H1 (cell line): Measurements from ENCODE around the gene MCAT. TPM values are rescaled to one million over a fixed set of nuclear protein-coding genes. Genes with fewer than 3 reads are reported as not detected.
"Not testable (repeated sequence)": the region's sequence is repeated elsewhere in the genome, so short reads cannot be mapped to it uniquely, and the experiment has no call there.

Source experiments
- CTCF ChIA-PET: fragments of 300-600 bp; sonication (Branson Sonifier 250); formaldehyde crosslinking; loops from one replicate; lab custom pipeline; 2021; ENCODE audit not compliant: partially characterized antibody; lab: Charles Lee
- POLR2A ChIA-PET: fragments of 300-600 bp; sonication (Branson Sonifier 250); formaldehyde crosslinking; loops from one replicate; lab custom pipeline; 2021; ENCODE audit warnings: inconsistent platforms; ENCODE audit not compliant: partially characterized antibody; lab: Charles Lee
- DNase-seq, 2 experiments: peaks; one replicate each; pipeline versions ENCODE4 v3.0.0 to v3.0.0-alpha.2; 2010 to 2022; ENCODE audit warnings: low spot score in 2 of 2, low read depth in 1 of 2, mixed read lengths in 1 of 2
- FAIRE-seq: peaks from 2 replicates; lab custom pipeline; 2011; peaks lifted over from hg19 to GRCh38; lab: Jason Lieb, UNC
- H2AFZ ChIP-seq: 2 replicates; pipeline ENCODE4 v1.8.1; 2012; ENCODE audit warnings: low read length, inconsistent platforms
- H2AK5ac ChIP-seq: 2 replicates; pipeline ENCODE4 v1.6.1; 2013; ENCODE audit warnings: low read depth, low read length
- H2BK120ac ChIP-seq: replicated peaks from 2 replicates; pipeline ENCODE3; 2013; ENCODE audit warnings: low read depth, low read length, inconsistent platforms
- H2BK12ac ChIP-seq: 2 replicates; pipeline ENCODE4 v1.6.1; 2013; ENCODE audit warnings: low read depth, low read length
- H2BK15ac ChIP-seq: 2 replicates; pipeline ENCODE4 v1.6.1; 2013; ENCODE audit warnings: low read length
- H2BK20ac ChIP-seq: 2 replicates; pipeline ENCODE4 v1.6.1; 2013; ENCODE audit warnings: low read length
- H2BK5ac ChIP-seq: 2 replicates; pipeline ENCODE4 v1.6.1; 2013; ENCODE audit warnings: low read depth, low read length
- H3K14ac ChIP-seq: 2 replicates; pipeline ENCODE4 v1.6.1; 2013; ENCODE audit warnings: inconsistent platforms; ENCODE audit not compliant: insufficient read length
- H3K18ac ChIP-seq: 2 replicates; pipeline ENCODE4 v1.6.1; 2013; ENCODE audit warnings: low read length; ENCODE audit errors: extremely low read depth
- H3K23ac ChIP-seq: 2 replicates; pipeline ENCODE4 v1.6.1; 2013; ENCODE audit warnings: inconsistent platforms; ENCODE audit not compliant: insufficient read length
- H3K23me2 ChIP-seq: 2 replicates; pipeline ENCODE4 v1.6.1; 2013; ENCODE audit warnings: low read depth, low read length
- H3K27ac ChIP-seq: 2 replicates; pipeline ENCODE4 v1.6.1; 2011; ENCODE audit warnings: low read depth, low read length, inconsistent platforms
- H3K27me3 ChIP-seq, 4 experiments: replicated peaks in 1 of 4; 1 replicate in 1 of 4; 2 replicates in 3 of 4; pipeline versions ENCODE4 v1.6.1 to v1.8.1; 2011 to 2013; ENCODE audit warnings: low read length in 3 of 4, mild to moderate bottlenecking in 3 of 4, inconsistent platforms in 2 of 4, mixed read lengths in 2 of 4, moderate library complexity in 1 of 4; ENCODE audit not compliant: control insufficient read depth in 3 of 4, insufficient read depth in 3 of 4; ENCODE audit errors: extremely low read depth in 1 of 4
- H3K36me3 ChIP-seq, 4 experiments: 2 replicates each; pipeline versions ENCODE4 v1.6.1 to v1.8.1; 2011 to 2013; ENCODE audit warnings: mild to moderate bottlenecking in 4 of 4, low read length in 3 of 4, moderate library complexity in 2 of 4, control low read depth in 1 of 4, inconsistent platforms in 1 of 4; ENCODE audit not compliant: insufficient read depth in 4 of 4, control insufficient read depth in 2 of 4
- H3K4ac ChIP-seq: replicated peaks from 2 replicates; pipeline ENCODE3; 2013; ENCODE audit warnings: low read length, low read depth, mixed read lengths, inconsistent platforms; ENCODE audit not compliant: insufficient read length
- H3K4me1 ChIP-seq, 4 experiments: replicated peaks in 1 of 4; 1 replicate in 1 of 4; 2 replicates in 3 of 4; pipeline versions ENCODE4 v1.6.1 to v1.8.1; 2011 to 2013; ENCODE audit warnings: low read length in 3 of 4, inconsistent platforms in 2 of 4, mixed read lengths in 1 of 4; ENCODE audit not compliant: insufficient read depth in 4 of 4, control insufficient read depth in 3 of 4
- H3K4me2 ChIP-seq, 2 experiments: 2 replicates each; pipeline versions ENCODE4 v1.6.1 to v1.8.1; 2011 to 2013; ENCODE audit warnings: low read depth in 2 of 2, low read length in 2 of 2, control low read depth in 1 of 2, inconsistent platforms in 1 of 2, mild to moderate bottlenecking in 1 of 2; ENCODE audit not compliant: insufficient read depth in 1 of 2
- H3K4me3 ChIP-seq, 4 experiments: fragments of 200-600, 300-600 bp in 1 of 4; sonication (generic), shearing (Covaris generic), sonication (Bioruptor Twin) in 1 of 4; 2 replicates each; pipeline versions ENCODE4 v1.5.1 to v1.8.1; 2011 to 2016; ENCODE audit warnings: low read length in 4 of 4, low read depth in 3 of 4, control low read depth in 2 of 4, inconsistent platforms in 2 of 4, mild to moderate bottlenecking in 2 of 4, mixed read lengths in 1 of 4, moderate library complexity in 1 of 4; ENCODE audit not compliant: insufficient read depth in 2 of 4; ENCODE audit errors: extremely low read depth in 1 of 4
- H3K56ac ChIP-seq: replicated peaks from 2 replicates; pipeline ENCODE3; 2013; ENCODE audit warnings: low read depth, mild to moderate bottlenecking, mixed read lengths, low read length, inconsistent platforms; ENCODE audit not compliant: insufficient read length
- H3K79me1 ChIP-seq: 2 replicates; pipeline ENCODE4 v1.6.1; 2013; ENCODE audit warnings: low read depth, low read length, control low read depth
- H3K79me2 ChIP-seq, 2 experiments: 2 replicates each; pipeline versions ENCODE4 v1.6.1 to v1.8.1; 2012 to 2013; ENCODE audit warnings: low read length in 2 of 2, mild to moderate bottlenecking in 2 of 2, inconsistent platforms in 1 of 2; ENCODE audit not compliant: insufficient read depth in 2 of 2, control insufficient read depth in 1 of 2
- H3K9ac ChIP-seq, 4 experiments: replicated peaks in 1 of 4; 1 replicate in 1 of 4; 2 replicates in 3 of 4; pipeline versions ENCODE4 v1.6.1 to v1.8.1; 2011 to 2013; ENCODE audit warnings: low read depth in 3 of 4, low read length in 3 of 4, control low read depth in 2 of 4, mild to moderate bottlenecking in 2 of 4, moderate library complexity in 2 of 4, inconsistent platforms in 1 of 4; ENCODE audit errors: extremely low read depth in 1 of 4
- H3K9me3 ChIP-seq, 2 experiments: 2 replicates each; pipeline versions ENCODE4 v1.6.1 to v1.8.1; 2012 to 2013; ENCODE audit warnings: mild to moderate bottlenecking in 2 of 2, moderate library complexity in 2 of 2, control low read depth in 1 of 2, inconsistent platforms in 1 of 2, low read depth in 1 of 2, low read length in 1 of 2, mixed read lengths in 1 of 2; ENCODE audit not compliant: insufficient read depth in 2 of 2
- H4K20me1 ChIP-seq, 2 experiments: replicated peaks in 1 of 2; 2 replicates each; pipeline versions ENCODE3 to v1.8.1; 2011 to 2013; ENCODE audit warnings: inconsistent platforms in 2 of 2, low read length in 2 of 2, mild to moderate bottlenecking in 1 of 2; ENCODE audit not compliant: insufficient read depth in 2 of 2, control insufficient read depth in 1 of 2
- H4K5ac ChIP-seq: 2 replicates; pipeline ENCODE4 v1.6.1; 2013; ENCODE audit warnings: low read length, low read depth, mixed read lengths, inconsistent platforms; ENCODE audit not compliant: insufficient read length
- H4K8ac ChIP-seq: 2 replicates; pipeline ENCODE4 v1.8.0; 2013; ENCODE audit warnings: mild to moderate bottlenecking, moderate library complexity, low read length, inconsistent platforms; ENCODE audit not compliant: insufficient read depth; ENCODE audit errors: extremely low read depth
- H4K91ac ChIP-seq: replicated peaks from 2 replicates; pipeline ENCODE3; 2013; ENCODE audit warnings: low read length, mixed read lengths, inconsistent platforms; ENCODE audit not compliant: insufficient read length
- WGBS, 2 experiments: shearing (Covaris generic) in 1 of 2; methylation state at CpG; one replicate each; pipeline versions ENCODE4 v1.1.6 to v1.1.7; 2013 to 2015; ENCODE audit warnings: low lambda C conversion rate in 2 of 2, mixed read lengths in 2 of 2, inconsistent platforms in 1 of 2, low coverage in 1 of 2, missing lambda C conversion rate in 1 of 2; ENCODE audit not compliant: insufficient replicate concordance in 2 of 2, insufficient coverage in 1 of 2, insufficient read length in 1 of 2; ENCODE audit errors: extremely low coverage in 1 of 2, missing lambda C conversion rate in 1 of 2; 5-methylcytosine and 5-hydroxymethylcytosine counted together
- polyA plus RNA-seq, 7 experiments: library from polyadenylated mRNA; depleted of rRNA in 3 of 7; stranded (reverse) in 5 of 7; unstranded in 2 of 7; fragments of >200 nt in 5 of 7; fragments of 200-250 nt in 2 of 7; gene quantifications; 1 replicate in 5 of 7; 2 replicates in 1 of 7; 4 replicates in 1 of 7; pipeline versions ENCODE4 v1.2.1 to v1.2.3, GENCODE V29; 2011 to 2013; ENCODE audit warnings: missing spikeins in 2 of 7, mixed read lengths in 2 of 7
- total RNA-seq: library from RNA; stranded (reverse); fragmentation: NEBNext Ultra II Directional; extraction: Animal tissue kit (Norgen Biotek cat#: 25700); gene quantifications from 2 replicates; pipeline ENCODE4 v1.2.1, GENCODE V29; 2021

The MCAT gene
- total and polyA plus RNA-seq, 2 of the 8 experiments (the other 6 are each of a cell fraction or from before 2014, with no cell fraction given), result 15.8 to 17.4 TPM

- H3K18ac ChIP-seq, H2BK15ac ChIP-seq, H3K56ac ChIP-seq, H2AK5ac ChIP-seq, H3K9me3 ChIP-seq, H3K4me3 ChIP-seq, H3K27ac ChIP-seq, H2BK5ac ChIP-seq, DNase-seq, H3K4ac ChIP-seq, H3K23me2 ChIP-seq, H3K79me2 ChIP-seq, FAIRE-seq, H4K5ac ChIP-seq, H3K4me1 ChIP-seq, H3K9ac ChIP-seq, H4K20me1 ChIP-seq, H2BK120ac ChIP-seq, H3K4me2 ChIP-seq, H3K23ac ChIP-seq, H4K8ac ChIP-seq, H4K91ac ChIP-seq, H2AFZ ChIP-seq, H2BK20ac ChIP-seq, H2BK12ac ChIP-seq, H3K79me1 ChIP-seq, POLR2A ChIA-PET, H3K14ac ChIP-seq, H3K36me3 ChIP-seq: not testable (repeated sequence)
- CTCF ChIA-PET, result interaction anchor here (0.6 to 2.4 kb wide), 4 partner anchors 10 to 1544 kb away, joined by 3 to 6 read pairs (median 3); partner anchors contain the start of gene CSDC2
- H3K27me3 ChIP-seq, result peaks cover 0 to 14% (median 12%) of the 10 kb centered on the region in 4 experiments; a peak in 5 of 7 replicates
- 91% methylated on average over 3 of the region's 3 CpGs; no CpG with 5 or more reads in 1 of the 2 experiments for WGBS, 2 experiments
Observed at GRCh38 chr22:43104950-43105349, 38.2 kb downstream of the MCAT start.

GRCh38 chr22:43104056-43104625 is 39.1 kb downstream of the MCAT start:
- not testable (repeated sequence) for H4K5ac ChIP-seq, H2AK5ac ChIP-seq, H3K79me1 ChIP-seq, H2BK15ac ChIP-seq, H3K27ac ChIP-seq, H3K4me2 ChIP-seq, H3K4ac ChIP-seq, H3K36me3 ChIP-seq, H2BK5ac ChIP-seq, H3K14ac ChIP-seq, H3K56ac ChIP-seq, H4K91ac ChIP-seq, H4K8ac ChIP-seq, H4K20me1 ChIP-seq, FAIRE-seq, H3K23ac ChIP-seq, H2BK120ac ChIP-seq, H2BK20ac ChIP-seq, H3K9me3 ChIP-seq, H3K4me1 ChIP-seq, H3K18ac ChIP-seq, H3K23me2 ChIP-seq, H3K4me3 ChIP-seq, H3K27me3 ChIP-seq, H3K79me2 ChIP-seq, H2AFZ ChIP-seq, H3K9ac ChIP-seq, DNase-seq, H2BK12ac ChIP-seq
- 88% methylated on average over 15 of the region's 15 CpGs; no CpG with 5 or more reads in 1 of the 2 experiments for WGBS, 2 experiments
- ChIA-PET POLR2A (interaction anchor here (0.6 kb wide), 1 partner anchor 259 kb away, joined by 3 read pairs; no protein-coding TSS in a partner anchor), CTCF (interaction anchor here (1.0 to 2.4 kb wide), 5 partner anchors 9 to 283 kb away, joined by 3 to 6 read pairs (median 3); no protein-coding TSS in a partner anchor)
